Loucy (cell line): ENCODE measurements around the gene WDR7.

Experiments used
- H2AFZ ChIP-seq: fragments of 200-600 bp; sonication (generic); 2 replicates; pipeline ENCODE4 v1.6.0; 2016; ENCODE audit warnings: antibody characterized with exemption, mild to moderate bottlenecking, low read length, moderate library complexity
- H3F3A ChIP-seq: fragments of 200-600 bp; 2 replicates; pipeline ENCODE4 v1.6.0; 2016; ENCODE audit warnings: antibody characterized with exemption, low read depth, mild to moderate bottlenecking
- H3K27me3 ChIP-seq: fragments of 200-600 bp; sonication (generic); 2 replicates; pipeline ENCODE4 v1.6.1; 2014; ENCODE audit warnings: low read length, mild to moderate bottlenecking; ENCODE audit not compliant: insufficient read depth, poor library complexity, severe bottlenecking
- H3K36me3 ChIP-seq: fragments of 200-600 bp; sonication (generic); 2 replicates; pipeline ENCODE4 v1.6.1; 2016; ENCODE audit warnings: low read length; ENCODE audit not compliant: insufficient read depth
- H3K4me1 ChIP-seq: fragments of 200-600 bp; sonication (generic); 2 replicates; pipeline ENCODE4 v1.5.1; 2014; ENCODE audit warnings: low read length, mild to moderate bottlenecking; ENCODE audit not compliant: insufficient read depth, poor library complexity, severe bottlenecking
- H3K4me2 ChIP-seq: fragments of 200-600 bp; sonication (generic); 2 replicates; pipeline ENCODE4 v1.6.0; 2014; ENCODE audit warnings: antibody characterized with exemption, low read length, low read depth, mild to moderate bottlenecking; ENCODE audit not compliant: poor library complexity, severe bottlenecking
- H3K4me3 ChIP-seq: fragments of 200-600 bp; sonication (generic); 2 replicates; pipeline ENCODE4 v1.5.1; 2014; ENCODE audit warnings: low read length, mild to moderate bottlenecking, mixed read lengths; ENCODE audit not compliant: poor library complexity, severe bottlenecking
- H3K79me2 ChIP-seq: fragments of 200-600 bp; sonication (generic); 2 replicates; pipeline ENCODE4 v1.6.1; 2014; ENCODE audit warnings: low read length; ENCODE audit not compliant: insufficient read depth
- H3K9ac ChIP-seq: fragments of 200-600 bp; sonication (generic); 2 replicates; pipeline ENCODE4 v1.6.0; 2014; ENCODE audit warnings: mild to moderate bottlenecking, low read depth, low read length, moderate library complexity; ENCODE audit not compliant: poor library complexity, severe bottlenecking
- H3K9me2 ChIP-seq: fragments of 200-600 bp; sonication (generic); replicated peaks from 2 replicates; pipeline ENCODE4 v1.6.1; 2016; ENCODE audit warnings: low read depth, low read length, mixed read lengths
- H3K9me3 ChIP-seq: fragments of 200-600 bp; sonication (generic); 2 replicates; pipeline ENCODE4 v1.6.1; 2014; ENCODE audit warnings: mild to moderate bottlenecking, antibody characterized with exemption, low read length, low read depth; ENCODE audit not compliant: insufficient read depth
- H4K20me1 ChIP-seq: fragments of 200-600 bp; sonication (generic); 2 replicates; pipeline ENCODE4 v1.6.0; 2014; ENCODE audit warnings: antibody characterized with exemption, low read length, mild to moderate bottlenecking; ENCODE audit not compliant: insufficient read depth, poor library complexity, severe bottlenecking
- CTCF ChIP-seq: fragments of 200-600 bp; sonication (generic); conservative IDR thresholded peaks from 2 replicates; pipeline ENCODE4 v1.5.1; 2014; ENCODE audit warnings: mild to moderate bottlenecking, antibody characterized with exemption, low read length
- EZH2phosphoT487 ChIP-seq: fragments of 200-600 bp; IDR thresholded peaks from 2 replicates; pipeline ENCODE4 v1.6.1; 2018; ENCODE audit warnings: antibody characterized with exemption, mild to moderate bottlenecking, moderate library complexity, borderline replicate concordance

WDR7 gene

GRCh38 chr18:56739731-56740130 is 88.6 kb downstream of the WDR7 start:
- H3K9ac ChIP-seq, result no peak overlapping the region

GRCh38 chr18:56740645-56741044 is 89.5 kb downstream of the WDR7 start:
- H3K4me1 ChIP-seq, result no peaks in the 10 kb centered on the region
- H3K4me2 ChIP-seq, result no peak overlapping the region
- H4K20me1 ChIP-seq, result no peaks in the 10 kb centered on the region
- no peaks in the 10 kb centered on the region for H3K27me3 ChIP-seq
- H3F3A ChIP-seq, result no peaks in the 10 kb centered on the region
- no peaks in the 10 kb centered on the region for H3K9me3 ChIP-seq
- H3K9me2 ChIP-seq, result no peaks in the 10 kb centered on the region
- H3K9ac ChIP-seq, result no peak overlapping the region
- H3K4me3 ChIP-seq, result no peak overlapping the region
- H2AFZ ChIP-seq, result no peak overlapping the region
- no peaks in the 10 kb centered on the region for H3K36me3 ChIP-seq
- H3K79me2 ChIP-seq, result no peaks in the 10 kb centered on the region
- TF ChIP-seq EZH2phosphoT487 (no peak), CTCF (no peak)

More at GRCh38 chr18:56739731-56740130, 88.6 kb downstream of the WDR7 start:
- Histone ChIP-seq H3K9me3 (no peaks in the 10 kb centered on the region), H3K36me3 (no peaks in the 10 kb centered on the region), H3K4me1 (no peaks in the 10 kb centered on the region), H3K27me3 (no peaks in the 10 kb centered on the region), H3K4me2 (no peak overlapping the region), H3K4me3 (no peak overlapping the region), H3K79me2 (no peaks in the 10 kb centered on the region), H4K20me1 (no peaks in the 10 kb centered on the region), H3K9me2 (no peaks in the 10 kb centered on the region), H3F3A (no peaks in the 10 kb centered on the region), H2AFZ (no peak overlapping the region)
- TF ChIP-seq CTCF, result no peak
- TF ChIP-seq EZH2phosphoT487, result no peak

GRCh38 chr18:56741685-56742084 is 90.5 kb downstream of the WDR7 start:
- no peaks in the 10 kb centered on the region for H3K9me2 ChIP-seq
- H4K20me1 ChIP-seq, result no peaks in the 10 kb centered on the region
- H3K4me2 ChIP-seq, result no peak overlapping the region
- no peak overlapping the region for H3K4me3 ChIP-seq
- no peaks in the 10 kb centered on the region for H3K79me2 ChIP-seq
- no peaks in the 10 kb centered on the region for H3K27me3 ChIP-seq
- H3K36me3 ChIP-seq, result no peaks in the 10 kb centered on the region
- H3K9me3 ChIP-seq, result no peaks in the 10 kb centered on the region
- H3F3A ChIP-seq, result no peaks in the 10 kb centered on the region
- peaks cover 1% of the 10 kb centered on the region for H3K4me1 ChIP-seq
- H2AFZ ChIP-seq, result no peak overlapping the region
- H3K9ac ChIP-seq, result no peak overlapping the region
- TF ChIP-seq EZH2phosphoT487 (no peak), CTCF (no peak)
